HG02938 (cell line): Measurements from ENCODE around the gene ENPEP.
"Not testable (repeated sequence)": the region's sequence is repeated elsewhere in the genome, so short reads cannot be mapped to it uniquely, and the experiment has no call there.

Source experiments
- ATAC-seq: cut with Tn5 transposase; IDR thresholded peaks from one replicate; pipeline ENCODE4 v1.9.1; 2021; ENCODE audit warnings: mild to moderate bottlenecking, moderate library complexity; ENCODE audit not compliant: unreplicated experiment

ENPEP gene

GRCh38 chr4:110475881-110476818 lies at the start of gene ENPEP:
Gene ENPEP (plus strand): TSS chr4:110476155. CDS start chr4:110476415, 260 bp downstream.
- no peak for ATAC-seq

GRCh38 chr4:110431805-110432204 lies 44.1 kb upstream of the ENPEP start:
- not testable (repeated sequence) for ATAC-seq

- ATAC-seq: not testable (repeated sequence)
Measured at GRCh38 chr4:110437292-110437691, 38.7 kb upstream of the ENPEP start.

GRCh38 chr4:110439209-110439608 lies 36.7 kb upstream of the ENPEP start:
- not testable (repeated sequence) for ATAC-seq

- ATAC-seq: no peak
Measured at GRCh38 chr4:110442309-110442708, 33.6 kb upstream of the ENPEP start.

GRCh38 chr4:110442788-110443187 lies 33.2 kb upstream of the ENPEP start:
- ATAC-seq: no peak

GRCh38 chr4:110449947-110450346 lies 26.0 kb upstream of the ENPEP start:
- no peak for ATAC-seq

- no peak for ATAC-seq
Measured at GRCh38 chr4:110452546-110452945, 23.4 kb upstream of the ENPEP start.

- no peak for ATAC-seq
Measured at GRCh38 chr4:110454441-110454840, 21.5 kb upstream of the ENPEP start.

- ATAC-seq: no peak
Measured at GRCh38 chr4:110458494-110459266, 17.3 kb upstream of the ENPEP start.

GRCh38 chr4:110460074-110460746 lies 15.7 kb upstream of the ENPEP start:
- no peak for ATAC-seq

- ATAC-seq: no peak
Measured at GRCh38 chr4:110467400-110467799, 8.6 kb upstream of the ENPEP start.

- no peak for ATAC-seq
Measured at GRCh38 chr4:110472583-110473329, 3.2 kb upstream of the ENPEP start.

- ATAC-seq: no peak
Measured at GRCh38 chr4:110474481-110474880, 1.5 kb upstream of the ENPEP start.

- not testable (repeated sequence) for ATAC-seq
Measured at GRCh38 chr4:110475080-110475479, 875 bp upstream of the ENPEP start.

GRCh38 chr4:110477836-110478235 lies 1.9 kb downstream of the ENPEP start:
- no peak for ATAC-seq

- no peak for ATAC-seq
Measured at GRCh38 chr4:110480031-110480549, 4.1 kb downstream of the ENPEP start.

GRCh38 chr4:110480746-110481271 lies 4.9 kb downstream of the ENPEP start:
- no peak for ATAC-seq

- ATAC-seq: no peak
Measured at GRCh38 chr4:110483516-110483915, 7.6 kb downstream of the ENPEP start.

GRCh38 chr4:110484029-110484428 lies 8.1 kb downstream of the ENPEP start:
- peak; percentile 100 for ATAC-seq
